AG08395 (cell line): ENCODE results near the gene LENG9.
"Not testable (repeated sequence)": the region's sequence is repeated elsewhere in the genome, so short reads cannot be mapped to it uniquely, and the experiment has no call there.

Source experiments
- DNase-seq: peaks from one replicate; pipeline ENCODE4 v3.0.0; 2012; ENCODE audit warnings: mixed read lengths, low spot score

LENG9 gene

DNA sequence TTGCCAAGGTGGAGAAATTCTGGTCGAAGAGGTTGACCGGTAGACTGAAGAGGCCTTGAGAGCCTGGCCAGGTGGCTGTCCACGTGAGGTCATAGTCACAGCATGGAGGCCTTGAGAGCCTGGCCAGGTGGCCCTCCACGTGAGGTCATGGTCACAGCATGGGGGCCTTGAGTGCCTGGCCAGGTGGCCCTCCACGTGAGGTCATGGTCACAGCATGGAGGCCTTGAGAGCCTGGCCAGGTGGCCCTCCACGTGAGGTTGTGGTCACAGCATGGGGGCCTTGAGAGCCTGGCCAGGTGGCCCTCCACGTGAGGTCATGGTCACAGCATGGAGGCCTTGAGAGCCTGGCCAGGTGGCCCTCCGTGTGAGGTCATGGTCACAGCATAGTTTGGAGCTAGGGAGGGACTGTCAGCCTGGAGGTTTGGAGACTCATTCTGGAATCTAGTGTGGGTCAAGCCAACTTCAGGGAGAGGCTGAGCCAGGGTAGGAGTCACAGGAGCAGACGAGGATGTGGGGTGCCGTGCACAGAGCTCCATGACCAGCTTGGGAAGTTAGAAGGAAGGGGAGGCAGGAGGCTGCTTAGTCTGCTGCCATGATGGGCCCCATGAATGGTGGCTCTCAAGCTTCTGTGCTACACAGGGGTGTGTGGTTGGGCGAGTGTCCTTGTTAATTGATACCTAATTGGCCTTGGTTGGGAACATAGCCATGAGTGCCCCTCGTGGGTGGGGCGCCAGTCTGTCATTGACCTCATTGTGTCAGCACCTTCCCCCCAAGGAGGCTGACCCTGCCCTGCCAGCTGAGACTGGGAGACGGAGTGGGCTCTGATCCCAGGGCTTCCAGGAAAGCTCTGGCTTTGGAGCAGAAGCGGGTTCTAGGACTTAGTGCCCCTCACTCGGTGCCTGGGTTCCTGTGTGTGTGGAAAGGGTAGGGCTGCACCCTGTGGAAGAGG, 4.0 kb downstream of the LENG9 start:
- no peak for DNase-seq

DNA sequence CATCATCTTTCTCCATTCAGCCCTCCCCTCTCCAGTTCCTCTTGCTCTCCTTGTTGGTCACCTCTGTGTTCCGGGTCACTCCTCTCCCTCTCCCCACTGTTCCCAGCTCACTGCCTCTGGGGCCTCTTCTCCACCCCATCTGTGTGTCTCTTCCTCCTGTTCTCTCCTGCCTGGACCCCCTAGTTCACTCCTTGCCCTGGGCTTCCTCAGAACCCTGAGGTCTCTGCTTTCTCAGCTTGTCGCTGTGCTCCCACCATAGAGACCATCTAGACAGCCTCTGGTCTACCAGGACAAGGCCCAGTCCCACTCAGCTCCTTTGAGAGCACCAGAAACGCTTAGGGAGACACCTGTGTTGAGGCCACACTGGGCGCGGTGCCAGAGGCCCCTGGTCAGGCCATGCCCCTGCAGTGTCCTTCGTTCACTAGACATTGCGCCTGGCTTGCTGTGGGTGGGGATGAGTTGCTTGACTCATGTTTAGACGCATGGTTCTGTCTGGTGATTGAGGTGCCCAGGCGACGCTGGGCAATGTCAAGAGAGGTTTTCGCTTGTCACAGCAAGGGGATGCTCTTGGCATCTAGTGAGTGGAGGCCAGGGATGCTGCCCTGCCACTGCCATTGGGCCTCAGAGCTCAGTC, 4.8 kb downstream of the LENG9 start:
- DNase-seq: no peak

DNA sequence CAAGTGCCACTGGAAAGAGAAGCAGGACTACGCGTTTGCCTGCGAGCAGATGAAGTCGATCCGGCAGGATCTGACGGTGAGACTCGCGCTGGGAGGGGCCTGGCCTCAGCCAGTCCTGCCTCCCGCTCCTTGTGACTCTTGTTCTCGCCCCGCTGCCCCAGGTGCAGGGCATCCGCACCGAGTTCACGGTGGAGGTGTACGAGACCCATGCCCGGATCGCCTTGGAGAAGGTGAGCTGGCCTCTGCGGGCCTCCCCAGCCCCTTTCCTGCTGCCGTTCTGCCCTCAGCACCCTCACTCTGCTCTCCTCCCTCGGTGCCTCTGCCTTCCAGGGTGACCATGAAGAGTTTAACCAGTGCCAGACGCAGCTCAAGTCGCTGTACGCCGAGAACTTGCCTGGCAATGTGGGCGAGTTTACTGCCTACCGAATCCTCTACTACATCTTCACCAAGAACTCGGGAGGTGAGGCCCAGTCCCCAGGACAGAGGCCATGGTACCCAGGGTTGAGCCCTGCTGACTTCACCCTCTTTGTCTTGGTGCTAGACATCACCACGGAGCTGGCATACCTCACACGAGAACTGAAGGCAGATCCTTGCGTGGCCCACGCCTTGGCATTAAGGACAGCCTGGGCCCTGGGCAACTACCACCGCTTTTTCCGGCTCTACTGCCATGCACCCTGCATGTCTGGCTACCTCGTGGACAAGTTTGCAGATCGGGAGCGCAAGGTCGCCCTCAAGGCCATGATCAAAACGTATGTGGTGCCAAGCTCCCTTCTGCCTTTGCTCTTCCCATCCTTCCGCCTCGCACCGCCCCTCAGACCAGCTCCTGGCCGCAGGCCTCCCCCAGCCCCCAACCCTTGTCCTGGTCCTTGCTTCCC, 5.6 kb downstream of the LENG9 start:
- DNase-seq: no peak

DNA sequence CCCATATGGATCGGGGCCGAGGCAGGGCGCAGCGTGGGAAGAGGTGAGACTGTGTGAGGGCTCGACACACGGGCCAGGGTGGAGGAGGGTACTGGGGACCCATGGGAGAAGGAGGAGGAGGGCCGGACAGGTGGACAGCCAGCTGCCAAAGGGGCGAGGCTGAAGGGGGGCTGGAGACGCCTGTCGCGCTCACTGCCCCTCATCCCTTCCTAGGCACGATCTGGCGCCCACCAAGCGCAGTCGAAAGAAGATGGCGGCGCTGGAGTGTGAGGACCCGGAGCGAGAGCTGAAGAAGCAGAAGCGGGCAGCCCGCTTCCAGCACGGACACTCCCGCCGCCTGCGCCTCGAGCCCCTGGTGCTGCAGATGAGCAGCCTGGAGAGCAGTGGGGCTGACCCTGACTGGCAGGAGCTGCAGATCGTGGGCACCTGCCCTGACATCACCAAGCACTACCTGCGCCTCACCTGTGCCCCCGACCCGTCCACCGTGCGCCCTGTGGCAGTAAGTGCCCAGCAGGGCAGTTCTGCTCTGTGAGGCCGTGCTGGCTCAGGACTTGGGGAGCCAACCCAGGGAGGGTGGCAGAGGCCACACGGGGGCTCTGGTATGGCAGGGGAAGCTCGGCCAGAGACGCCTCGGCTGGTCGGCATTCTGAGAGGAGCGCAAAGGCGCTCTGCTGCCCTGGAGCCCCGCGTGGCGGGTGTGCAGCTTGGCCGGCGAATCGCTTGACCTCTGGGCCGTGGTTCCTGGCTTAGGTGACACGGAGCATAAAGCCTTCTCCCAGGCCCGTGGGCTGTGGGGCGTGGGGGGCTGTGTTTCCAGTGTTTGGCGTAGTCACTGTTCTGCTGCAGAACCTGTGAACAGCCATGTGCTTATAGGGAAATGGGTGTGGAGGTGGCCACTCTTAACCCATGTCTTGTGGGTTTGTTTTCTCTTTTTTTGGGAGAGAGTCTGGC, 6.9 kb downstream of the LENG9 start:
- no peak for DNase-seq

DNA sequence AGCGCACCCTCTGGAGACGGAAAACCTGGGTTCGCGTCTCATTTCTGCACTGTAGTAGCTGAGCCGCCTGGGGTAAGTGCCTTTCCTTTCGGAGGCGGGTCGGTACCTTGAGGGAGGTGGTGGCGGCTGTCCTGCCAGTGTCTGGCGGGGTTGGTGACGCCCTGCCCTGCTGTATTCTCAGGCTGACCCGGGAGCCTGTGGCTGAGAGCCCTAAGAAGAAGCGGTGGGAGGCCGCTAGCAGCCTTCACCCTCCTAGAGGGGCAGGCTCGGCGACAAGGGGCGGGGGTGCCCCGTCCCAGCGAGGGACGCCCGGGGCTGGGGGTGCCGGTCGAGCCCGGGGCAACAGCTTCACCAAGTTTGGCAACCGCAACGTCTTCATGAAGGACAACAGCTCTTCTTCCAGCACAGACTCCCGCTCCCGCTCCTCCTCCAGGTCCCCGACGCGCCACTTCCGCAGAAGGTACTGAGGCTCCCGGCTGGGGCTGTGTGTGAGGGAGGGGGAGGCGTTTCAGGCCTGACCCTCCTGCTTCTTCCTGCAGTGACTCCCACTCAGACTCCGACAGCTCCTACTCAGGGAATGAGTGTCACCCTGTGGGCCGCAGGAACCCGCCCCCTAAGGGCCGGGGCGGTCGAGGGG, 7.7 kb downstream of the LENG9 start:
- no peak for DNase-seq

DNA sequence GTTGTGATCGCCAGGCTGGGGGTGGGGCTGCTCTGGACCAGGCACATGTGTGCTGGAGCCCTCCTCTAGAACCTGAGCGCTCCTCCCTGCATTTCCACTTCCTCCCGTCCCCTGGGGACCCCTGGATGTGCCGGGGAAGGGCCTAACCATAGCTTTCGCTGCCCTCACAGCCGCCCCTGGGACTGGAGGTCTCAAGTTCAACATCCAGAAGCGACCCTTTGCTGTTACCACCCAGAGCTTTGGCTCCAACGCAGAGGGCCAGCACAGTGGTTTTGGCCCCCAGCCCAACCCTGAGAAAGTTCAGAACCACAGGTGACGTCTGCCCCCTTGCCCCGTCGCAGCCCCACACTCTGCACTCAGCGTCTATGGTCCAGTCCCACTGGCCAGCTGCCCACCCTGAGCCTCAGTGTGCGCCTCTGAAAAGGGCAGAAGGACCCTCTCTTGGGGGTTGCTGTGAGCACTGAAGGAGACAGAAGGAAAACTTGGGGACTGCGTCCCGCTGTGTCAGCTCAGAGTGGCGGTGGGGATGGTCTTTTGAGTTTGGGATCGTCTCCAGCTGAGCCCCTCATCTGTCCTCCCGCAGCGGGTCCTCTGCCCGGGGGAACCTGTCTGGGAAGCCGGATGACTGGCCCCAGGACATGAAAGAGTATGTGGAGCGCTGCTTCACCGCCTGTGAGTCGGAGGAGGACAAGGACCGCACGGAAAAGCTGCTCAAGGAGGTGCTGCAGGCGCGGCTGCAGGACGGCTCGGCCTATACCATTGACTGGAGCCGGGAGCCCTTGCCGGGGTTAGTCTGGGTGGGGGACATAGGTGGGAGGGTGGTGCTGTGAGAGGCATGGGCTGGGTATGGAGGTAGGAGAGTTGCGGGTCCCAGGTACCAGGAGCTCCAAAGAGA, 8.6 kb downstream of the LENG9 start:
- no peak for DNase-seq

DNA sequence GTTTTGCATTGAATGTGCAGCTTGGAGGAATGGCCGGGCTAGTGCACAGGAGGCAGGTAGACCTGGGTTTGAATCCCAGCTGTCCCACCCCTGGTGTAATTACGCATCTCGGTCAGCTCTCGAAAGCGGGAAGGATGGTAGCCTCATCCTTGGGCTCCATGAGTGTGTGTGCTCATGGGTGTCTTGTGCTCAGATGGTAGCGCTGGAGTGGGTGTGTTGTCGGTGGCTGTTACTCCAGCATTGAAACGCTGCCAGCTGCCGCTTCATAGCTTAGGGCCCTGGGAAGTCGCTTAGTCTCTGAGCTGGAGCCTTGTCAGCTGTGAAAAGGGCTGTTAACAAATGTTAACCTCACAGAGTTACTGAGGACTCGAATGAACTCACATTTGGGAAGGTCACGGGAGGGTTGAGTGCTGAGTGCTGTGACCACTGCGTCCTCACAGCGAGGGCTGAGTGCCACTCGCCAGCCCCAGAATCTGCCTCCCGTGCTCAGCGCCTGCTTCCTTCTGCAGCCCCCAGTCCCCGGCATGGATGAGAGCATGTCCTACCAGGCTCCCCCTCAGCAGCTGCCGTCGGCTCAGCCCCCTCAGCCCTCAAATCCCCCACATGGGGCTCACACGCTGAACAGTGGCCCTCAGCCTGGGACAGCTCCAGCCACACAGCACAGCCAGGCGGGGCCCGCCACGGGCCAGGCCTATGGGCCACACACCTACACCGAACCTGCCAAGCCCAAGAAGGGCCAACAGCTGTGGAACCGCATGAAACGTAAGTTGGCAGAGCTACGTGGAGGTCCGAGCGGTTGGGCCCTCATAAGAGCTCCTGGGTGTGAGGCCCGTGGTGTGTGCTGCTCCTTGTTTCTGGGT, 9.4 kb downstream of the LENG9 start:
- no peak for DNase-seq

DNA sequence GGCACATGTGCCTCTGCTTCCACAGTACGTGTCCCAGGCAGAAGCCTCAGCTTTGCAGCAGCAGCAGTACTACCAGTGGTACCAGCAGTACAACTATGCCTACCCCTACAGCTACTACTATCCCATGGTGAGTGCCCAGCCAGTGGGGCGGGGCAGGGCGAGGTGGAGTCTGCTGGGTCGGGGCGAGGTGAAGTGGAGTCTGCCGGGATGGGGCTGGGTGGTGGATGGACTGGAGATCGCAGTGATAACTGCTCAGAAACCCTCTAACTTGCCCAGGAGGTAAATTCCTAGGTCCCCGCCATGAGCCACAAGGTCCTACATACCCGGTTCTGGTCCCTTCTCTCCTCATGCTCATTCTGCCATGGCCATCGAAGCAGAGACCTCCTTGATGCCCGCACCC, 11.0 kb downstream of the LENG9 start:
- DNase-seq: no peak

DNA sequence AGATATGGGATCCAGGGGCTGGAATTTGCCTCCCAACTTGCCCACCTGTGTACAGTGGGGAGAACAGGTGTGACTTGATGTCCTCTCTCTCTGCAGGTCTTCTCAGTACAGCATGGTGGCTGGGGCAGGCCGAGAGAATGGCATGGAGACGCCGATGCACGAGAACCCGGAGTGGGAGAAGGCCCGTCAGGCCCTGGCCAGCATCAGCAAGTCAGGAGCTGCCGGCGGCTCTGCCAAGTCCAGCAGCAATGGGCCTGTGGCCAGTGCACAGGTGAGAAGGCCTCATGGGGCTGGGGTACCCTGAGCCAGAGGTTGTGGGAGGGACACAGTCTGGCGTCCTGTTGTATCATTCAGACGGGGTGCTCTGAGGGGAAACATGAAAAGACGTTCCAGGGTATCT, 11.6 kb downstream of the LENG9 start:
- DNase-seq: no peak

DNA sequence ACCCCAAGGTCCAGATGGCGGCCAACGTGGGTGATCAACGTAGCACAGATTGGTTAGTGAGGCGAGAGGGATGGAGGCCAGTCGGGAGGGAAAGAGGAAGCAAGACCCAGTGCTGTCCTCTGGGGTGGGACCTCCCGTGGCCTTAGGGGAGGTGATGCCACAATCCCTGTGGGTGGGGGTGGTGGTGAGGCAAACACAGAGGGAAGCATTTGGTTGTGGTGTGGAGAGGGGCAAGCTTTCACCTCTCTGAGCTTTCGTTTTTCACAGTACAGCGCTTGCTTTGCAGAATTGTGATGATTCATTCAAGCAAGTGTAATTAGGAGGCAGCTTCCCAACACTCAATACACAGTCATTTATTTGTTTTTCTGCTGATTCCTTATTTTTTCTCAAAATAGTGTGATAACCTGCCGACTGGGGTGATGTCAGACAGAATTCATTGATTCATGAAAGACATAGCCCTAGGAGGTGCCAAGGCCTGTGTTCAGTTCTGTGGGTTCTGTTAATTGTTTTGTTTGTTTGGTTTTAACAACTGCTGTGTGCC, 12.2 kb downstream of the LENG9 start:
- no peak for DNase-seq

DNA sequence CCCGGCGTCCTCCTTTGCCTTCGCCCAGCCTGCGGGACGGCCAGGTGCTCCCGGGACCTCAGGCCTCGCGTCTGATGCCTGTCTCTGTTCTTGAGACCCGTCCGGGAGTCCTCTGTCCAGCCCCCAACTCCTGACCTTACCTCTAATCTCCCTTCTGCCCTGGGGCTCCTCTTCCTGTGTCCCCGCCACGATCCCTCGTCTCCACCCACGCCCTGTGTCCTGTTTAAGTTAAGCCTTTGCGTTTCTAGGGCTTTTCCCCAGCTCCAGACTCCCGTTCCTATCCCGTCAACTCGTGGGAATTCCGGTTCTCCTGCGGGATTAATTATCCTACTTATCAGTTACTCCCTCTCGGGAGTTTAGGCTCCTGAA, 13.9 kb downstream of the LENG9 start:
- no peak for DNase-seq

DNA sequence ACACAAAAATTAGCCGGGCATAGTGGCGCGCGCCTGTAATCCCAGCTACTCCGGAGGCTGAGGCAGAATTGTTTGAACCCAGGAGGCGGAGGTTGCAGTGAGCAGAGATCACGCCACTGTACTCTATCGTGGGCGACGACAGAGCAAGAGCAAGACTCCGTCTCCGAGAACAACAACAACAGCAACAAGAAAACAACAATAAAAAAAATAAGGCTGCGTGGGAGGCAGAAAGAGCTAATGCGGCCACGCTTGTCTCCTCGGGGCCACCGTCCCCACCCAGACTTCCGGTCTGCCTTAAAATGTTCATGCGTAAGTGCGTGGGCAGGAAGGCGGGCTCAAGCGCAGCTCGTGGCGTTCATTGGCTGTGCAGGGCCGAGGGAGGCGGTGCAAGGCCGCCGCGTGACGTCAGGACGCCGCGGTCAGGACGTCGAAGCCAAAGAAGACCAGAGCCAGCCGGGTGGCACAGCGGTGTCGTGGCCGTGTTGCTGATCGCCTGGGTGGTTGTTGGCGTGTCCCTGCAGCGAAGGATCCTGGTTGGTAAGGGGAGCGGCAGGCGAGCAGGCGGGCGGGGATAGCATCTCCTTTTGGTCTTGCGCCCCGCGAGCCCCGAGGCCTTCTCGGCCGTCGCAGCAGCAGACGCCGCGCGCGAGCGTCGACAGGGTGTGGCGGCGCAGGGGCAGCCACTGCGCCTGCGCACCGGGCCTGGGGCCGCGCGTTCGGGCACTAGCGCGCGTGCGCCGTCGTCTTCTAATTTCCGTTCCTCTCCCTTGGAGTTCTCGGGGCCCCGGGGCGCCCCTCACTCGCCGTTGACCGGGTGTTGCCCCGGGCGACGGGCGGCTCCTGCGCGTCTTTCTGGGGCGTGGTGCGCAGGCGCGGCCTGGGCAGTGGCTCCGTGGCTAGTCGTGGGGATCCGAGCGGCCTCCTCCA, 14.5 kb downstream of the LENG9 start, which contains the start of gene LENG8:
TSS of gene LENG8 (plus strand) at position 426 of the 927 bp plus-strand sequence. CDS start 2,146 bp downstream, outside the sequence.
- peak; percentile 97 for DNase-seq

DNA sequence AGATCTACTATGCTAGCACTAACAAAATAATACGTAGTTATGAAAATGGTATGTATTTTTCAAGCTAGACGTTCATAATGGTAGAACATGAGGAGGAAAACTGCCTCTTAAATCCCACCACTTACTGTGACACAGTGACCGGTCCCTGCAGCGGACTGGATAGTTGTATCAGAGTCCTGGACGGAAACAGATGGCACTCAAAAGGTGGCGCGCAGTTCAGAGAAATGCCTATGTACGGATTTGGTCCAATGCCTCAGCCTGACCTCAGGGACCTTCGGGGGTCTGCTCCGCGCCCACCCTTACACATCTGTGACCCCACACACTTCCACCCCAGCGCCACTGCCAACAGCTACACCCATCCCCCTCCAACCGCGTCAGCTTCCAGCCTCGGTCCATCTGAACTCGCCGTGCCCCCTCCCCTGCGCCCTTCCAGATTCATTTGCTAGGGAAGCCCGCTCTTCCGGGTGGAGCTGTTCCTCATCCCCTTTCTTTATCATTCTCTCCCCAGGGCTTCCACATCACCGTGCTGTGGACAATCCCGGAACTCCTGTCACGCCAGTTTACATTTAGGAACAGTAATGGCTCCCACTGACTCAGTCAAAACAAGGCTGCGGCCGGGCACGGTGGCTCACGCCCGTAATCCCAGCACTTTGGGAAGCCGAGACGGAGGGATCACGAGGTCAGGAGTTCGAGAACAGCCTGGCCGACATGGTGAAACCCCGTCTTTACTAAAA, 15.4 kb downstream of the LENG9 start:
- peak; percentile 67 for DNase-seq

DNA sequence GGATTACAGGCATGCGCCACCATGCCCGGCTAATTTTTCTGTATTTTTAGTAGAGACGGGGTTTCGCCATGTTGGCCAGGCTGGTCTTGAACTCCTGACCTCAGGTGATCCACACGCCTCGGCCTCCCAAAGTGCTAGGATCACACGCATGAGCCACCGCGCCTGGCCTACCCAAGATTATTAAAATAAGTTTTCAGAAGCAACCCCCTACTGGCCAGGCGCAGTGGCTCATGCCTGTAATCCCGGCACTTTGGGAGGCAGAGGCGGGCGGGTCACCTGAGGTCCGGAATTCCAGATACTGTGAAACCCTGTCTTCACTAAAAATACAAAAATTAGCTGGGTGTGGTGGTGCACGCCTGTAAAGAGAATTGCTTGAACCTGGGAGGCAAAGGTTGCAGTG, 17.2 kb downstream of the LENG9 start:
- DNase-seq: not testable (repeated sequence)

DNA sequence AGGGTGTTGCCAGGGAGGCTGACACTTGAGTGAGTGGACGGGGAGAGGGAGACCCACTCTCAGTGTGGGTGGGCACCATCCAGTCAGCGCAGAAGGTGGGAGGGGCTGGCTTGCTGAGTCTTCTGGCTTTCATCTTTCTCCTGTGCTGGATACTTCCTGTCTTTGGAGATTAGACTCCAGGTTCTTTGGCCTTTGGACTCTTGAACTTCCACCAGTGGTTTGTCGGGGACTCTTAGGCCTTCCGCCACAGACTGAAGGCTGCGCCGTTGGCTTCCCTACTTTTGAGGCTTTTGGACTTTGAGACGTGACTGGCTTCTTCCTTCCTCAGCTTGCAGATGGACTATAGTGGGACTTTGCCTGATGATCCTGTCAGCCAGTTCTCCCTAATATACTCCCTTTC, 18.8 kb downstream of the LENG9 start:
- no peak for DNase-seq

DNA sequence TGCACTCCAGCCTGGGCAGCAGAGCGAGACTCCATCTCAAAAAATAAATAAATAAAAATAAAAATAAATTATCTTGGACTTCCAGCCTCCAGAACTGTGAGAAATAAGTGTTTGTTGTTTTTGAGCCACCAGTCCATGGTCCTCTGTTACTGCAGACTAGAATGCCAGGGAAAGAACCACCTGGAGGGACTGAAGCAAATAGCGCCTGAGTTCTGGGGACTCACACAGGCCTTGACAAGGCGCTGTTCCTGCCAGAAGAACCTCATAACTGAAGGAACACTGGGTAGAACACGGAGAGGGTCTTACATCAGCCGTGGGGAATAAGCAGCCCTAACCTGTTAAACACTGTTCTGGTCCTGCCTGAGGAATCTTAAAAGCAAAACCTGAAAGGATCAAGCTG, 22.9 kb downstream of the LENG9 start:
- DNase-seq: no peak
